ENCODE measurements around the gene ERICH3. TPM values are rescaled to one million over a fixed set of nuclear protein-coding genes. Genes with fewer than 3 reads are reported as not detected.
"Not testable (repeated sequence)": the region's sequence is repeated elsewhere in the genome, so short reads cannot be mapped to it uniquely, and the experiment has no call there.

Gene ERICH3
- total RNA-seq, 1 donor from 2014 or later: 0.10 TPM

DNA sequence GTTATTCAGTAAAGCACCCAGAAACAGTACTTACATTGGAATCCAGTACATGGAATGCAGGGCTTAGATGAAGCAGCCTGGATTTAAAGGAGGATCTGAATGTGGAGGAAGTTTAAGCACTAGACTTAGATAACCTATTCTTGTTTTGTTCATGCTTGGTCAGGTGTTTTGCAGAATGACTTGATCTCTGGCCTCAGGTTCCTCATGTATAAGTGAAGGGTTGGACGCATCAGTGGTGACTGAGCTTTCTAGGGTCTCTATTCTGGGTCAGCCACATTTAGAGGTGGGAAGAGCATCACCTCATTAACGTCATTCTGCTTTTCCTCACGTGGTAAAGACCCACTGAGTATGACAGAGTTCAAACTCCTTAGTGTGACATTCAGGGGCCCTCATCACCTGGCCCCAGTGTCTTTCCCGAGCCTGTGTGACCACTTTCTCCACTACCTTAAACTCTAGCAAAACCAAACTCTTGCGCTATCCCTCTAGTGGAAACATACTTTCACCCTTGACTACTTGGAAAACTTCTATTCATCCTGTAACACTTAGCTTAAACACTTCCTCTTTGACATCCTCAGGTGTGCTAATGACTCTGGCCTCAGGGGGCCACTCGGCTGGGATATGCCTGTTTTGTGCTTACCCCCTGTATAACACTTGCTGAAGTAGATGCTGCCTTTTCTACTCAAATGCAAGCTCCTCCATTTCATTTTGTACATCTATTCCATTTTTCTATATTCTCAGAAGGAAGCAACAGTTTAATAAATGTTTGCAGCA, 871 bp upstream of the ERICH3 start:
- no peak for DNase-seq

DNA sequence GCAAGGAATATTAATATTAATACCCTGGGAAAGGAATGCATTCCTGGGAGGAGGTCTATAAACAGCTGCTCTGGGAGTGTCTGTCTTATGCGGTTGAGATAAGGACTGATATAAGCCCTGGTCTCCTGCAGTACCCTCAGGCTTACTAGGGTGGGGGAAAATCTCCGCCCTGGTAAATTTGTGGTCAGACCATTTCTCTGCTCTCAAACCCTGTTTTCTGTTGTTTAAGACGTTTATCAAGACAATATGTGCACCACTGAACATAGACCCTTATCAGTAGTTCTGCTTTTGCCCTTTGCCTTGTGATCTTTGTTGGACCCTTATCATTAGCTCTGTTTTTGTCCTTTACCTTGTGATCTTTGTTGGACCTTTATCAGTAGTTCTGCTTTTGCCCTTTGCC, 2.7 kb downstream of the ERICH3 start:
- not testable (repeated sequence) for DNase-seq

DNA sequence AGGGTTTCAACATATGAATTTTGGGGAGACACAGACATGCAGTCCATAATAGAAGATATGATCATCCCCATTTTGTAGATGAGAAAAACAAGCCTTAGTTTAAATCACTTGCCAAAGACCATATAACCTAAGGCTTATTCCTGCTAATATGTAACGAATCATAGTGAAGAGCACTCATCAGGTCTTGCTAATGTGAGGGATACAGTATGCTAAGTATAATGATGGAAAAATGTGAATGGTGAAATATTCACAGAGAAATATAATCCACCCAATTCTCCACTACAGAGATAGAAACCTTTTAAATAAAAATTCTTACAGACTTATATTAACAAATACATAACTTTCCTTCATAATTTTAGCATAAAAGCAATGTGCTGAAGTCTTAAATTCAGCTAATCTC, 18.9 kb downstream of the ERICH3 start:
- no peak for DNase-seq

DNA sequence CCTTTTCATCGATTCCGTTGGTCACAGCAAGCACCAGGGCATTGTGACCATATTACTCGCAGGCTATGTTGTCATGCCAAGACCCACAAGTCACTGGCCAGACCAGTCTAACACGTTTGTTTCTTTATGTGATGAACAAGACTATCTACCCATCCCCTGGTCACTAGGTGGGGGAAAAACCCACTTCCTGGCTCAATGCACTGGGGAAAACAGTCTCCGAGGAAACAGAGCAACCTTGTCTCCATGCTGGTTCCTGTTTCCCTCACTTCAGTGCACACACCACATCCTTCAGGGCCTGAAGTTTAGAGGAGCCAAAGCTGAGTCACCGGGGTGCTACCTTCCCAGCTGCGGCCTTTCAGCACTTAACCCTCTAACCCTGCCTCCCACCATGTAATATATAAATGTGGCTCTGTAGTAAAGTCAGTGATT, 20.9 kb downstream of the ERICH3 start:
- no peak for DNase-seq

DNA sequence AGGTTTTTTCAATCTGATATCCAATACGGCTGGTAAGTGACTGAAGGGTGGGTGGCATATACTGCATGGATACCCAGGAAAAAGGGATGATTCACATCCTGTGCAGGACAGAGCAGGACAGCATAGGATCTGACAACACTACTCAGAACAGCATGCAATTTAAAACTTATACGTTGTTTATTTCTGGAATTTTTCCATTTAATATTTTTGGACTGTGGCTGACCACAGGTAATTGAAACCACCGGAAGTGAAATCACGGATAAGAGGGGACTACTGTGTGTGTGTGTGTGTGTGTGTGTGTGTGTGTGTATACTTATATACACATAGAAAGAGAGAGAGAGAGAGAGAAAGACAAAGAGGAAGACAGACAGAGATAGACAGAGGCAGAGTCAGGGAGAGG, 23.0 kb downstream of the ERICH3 start:
- no peak for DNase-seq

DNA sequence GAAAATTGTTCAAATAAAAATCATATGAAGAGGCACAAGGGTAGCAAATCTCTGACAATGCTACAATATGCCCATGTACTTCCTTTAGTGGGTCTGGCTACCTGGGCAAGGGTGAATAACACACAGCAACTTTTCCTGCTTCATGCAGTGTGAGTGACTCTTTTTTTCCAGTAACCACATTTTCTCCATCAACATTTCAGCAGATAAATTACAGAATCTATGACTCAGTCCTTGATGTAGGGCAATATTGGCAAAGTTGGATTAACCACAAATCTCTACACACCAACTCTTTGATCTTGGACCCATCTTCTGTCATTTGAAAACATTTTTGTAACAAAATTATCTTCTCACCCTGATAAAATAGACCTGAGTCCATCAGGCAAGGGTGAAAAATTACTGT, 31.7 kb downstream of the ERICH3 start:
- no peak for DNase-seq

DNA sequence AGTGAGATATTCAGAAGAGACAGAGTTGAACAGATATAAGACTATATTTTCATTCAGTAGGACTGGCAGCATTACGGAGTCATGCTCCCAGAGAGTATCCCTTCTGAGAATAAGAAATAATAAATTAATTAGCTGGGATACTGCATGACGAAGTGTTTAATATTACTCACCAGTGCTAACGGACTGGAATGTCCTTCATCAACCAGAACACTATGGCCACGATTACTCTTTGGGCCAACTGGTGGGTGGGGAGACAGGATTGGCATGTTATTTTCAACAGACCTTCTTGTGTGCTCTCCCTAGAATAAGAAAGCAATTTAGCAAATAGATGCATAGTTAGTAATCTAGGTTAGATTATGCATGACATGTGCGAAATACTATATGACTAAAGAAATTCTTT, 32.4 kb downstream of the ERICH3 start:
- no peak for DNase-seq

DNA sequence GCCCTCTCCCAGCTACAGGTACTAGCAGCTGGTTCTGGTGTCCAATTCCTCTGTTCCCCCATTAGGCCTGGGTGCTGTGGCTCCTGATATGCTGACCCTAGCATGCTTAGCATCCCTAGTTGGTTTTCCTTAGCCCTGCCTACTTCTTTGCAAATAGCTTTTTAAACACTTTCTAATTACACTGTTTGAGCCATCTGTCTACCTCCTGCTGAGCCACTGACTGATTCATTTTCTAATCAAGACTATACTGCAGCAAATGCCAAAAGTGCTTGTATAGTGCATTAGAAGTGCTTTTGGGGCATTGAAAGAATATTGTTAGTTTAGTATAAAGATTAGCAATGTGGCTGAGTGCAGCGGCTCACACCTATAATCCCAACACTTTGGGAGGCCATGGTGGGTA, 36.3 kb downstream of the ERICH3 start:
- no peak for DNase-seq

DNA sequence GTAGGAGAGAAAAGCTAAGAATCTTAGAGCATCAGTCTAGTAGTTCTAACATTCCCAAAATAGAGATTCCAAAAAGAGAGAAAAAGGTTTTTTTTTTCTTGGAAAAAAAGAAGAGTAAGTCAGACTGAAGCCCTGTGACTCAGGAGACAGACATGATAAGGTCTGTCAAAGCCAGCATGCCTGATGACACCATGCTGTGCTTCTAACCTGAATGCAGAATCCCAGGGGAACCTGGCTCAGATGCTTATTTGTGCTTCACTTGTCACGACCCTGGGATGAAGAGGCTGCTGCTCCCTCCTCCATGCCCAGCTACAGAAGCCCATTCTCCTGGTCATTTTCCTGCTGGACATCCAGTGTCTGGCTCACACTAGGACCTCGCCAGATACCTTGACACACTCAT, 44.3 kb downstream of the ERICH3 start:
- DNase-seq: no peak

DNA sequence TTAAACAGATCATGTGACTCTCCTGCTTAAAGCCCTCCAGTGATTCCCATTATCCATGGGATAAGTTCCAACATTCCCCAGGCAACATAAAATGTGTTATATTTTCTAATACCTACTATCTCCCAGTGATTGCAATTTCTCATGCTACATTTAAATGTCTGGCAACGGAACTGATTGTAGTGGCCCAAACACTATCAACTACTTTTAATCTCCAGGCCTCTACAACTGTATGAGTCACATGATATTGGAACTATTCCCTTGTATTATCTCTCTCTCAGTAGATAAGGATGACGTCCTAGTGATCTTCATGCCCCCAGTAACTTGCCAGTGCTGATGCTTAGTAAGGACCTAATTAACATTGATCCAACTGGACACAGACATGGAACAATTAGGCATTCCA, 49.9 kb downstream of the ERICH3 start:
- DNase-seq: no peak

DNA sequence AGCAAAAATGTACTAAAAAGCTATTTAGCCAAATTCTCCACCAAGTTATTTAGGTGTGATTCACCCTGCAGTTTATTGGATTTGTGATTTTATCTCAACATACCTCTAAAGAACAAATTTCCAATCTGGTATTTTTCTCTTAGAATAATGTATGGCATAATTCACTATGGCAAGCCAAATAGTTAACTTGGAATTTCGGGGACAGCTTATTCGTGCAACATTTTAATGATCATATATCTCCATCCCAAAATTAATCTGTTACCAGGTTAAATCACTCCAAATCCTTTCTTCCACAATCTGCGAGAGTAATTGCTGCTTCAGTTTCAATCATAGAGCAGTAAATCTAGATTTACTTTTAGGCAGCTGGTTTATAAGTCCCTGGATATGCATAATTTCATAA, 53.4 kb downstream of the ERICH3 start:
- DNase-seq: no peak

DNA sequence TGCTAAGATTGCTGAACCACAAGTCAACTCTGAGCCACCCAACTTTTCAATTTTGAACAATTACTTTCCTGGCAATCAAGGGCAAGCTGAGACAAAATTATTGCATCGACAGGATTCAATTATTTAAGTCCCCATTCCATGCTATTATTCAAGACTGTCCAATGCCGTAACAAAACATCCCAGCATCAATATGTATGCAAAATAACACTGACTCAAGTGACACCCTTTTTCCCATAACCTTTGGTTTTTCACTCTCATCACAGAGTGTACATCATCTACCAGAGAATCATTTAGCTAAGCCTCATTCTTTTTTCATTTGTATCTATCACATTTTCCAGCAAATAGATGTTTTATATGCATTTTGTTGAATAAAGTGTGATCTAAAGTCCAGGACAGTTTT, 54.6 kb downstream of the ERICH3 start:
- DNase-seq: no peak

DNA sequence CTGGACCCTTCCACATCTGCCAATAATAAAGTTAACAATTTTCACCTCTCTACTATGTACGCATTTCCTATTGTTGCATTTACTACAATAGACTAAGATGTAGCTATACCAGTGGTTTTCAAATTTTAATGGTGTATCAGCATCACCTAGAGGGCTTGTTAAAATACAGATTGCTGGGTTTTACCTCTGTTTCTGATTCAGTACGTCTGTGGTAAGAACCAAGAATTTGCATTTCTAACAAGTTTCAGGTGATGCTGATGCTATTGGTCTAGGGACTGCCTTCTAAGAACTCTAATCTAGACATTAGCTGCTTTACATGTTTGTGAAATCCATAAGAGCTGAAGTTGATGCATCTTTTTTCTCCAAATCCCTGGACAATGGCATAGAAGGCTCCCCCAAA, 59.7 kb downstream of the ERICH3 start:
- DNase-seq: no peak

DNA sequence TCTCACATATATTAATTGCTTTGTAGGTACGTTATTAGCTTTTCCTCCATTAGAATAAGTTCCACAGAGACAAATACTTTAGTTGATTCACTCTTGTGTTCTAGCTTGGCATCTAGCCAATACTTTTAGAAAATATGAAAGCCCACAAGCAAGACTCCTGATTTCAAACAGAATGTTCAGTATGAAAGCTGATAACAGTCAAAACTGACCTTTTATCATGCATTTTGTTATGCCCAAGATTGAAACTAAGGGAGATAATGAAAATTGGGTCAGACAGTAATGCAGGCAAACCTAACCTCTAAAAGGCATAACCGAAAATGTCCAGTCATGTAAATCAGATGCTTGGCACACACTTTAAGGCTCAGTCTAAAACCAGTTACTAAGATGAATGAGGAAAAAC, 61.7 kb downstream of the ERICH3 start:
- DNase-seq: no peak

DNA sequence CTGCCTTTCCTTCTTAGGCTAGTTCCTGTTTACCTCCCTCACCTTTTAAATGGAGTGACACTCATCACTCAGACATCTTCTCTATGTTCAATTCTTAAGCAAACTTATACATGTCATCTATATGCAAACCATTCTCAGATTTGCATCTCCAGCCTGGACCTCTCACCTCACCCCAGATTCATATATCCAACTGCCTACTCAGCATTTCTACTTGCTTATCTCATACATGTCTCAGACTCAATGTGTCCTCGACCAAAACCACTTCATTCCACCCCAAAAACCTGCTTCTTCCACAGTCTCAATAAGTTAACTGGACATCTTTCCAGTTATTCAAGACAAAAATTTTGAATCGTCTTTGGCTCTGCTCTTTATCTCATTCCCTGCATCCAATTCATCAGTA, 62.6 kb downstream of the ERICH3 start:
- no peak for DNase-seq

DNA sequence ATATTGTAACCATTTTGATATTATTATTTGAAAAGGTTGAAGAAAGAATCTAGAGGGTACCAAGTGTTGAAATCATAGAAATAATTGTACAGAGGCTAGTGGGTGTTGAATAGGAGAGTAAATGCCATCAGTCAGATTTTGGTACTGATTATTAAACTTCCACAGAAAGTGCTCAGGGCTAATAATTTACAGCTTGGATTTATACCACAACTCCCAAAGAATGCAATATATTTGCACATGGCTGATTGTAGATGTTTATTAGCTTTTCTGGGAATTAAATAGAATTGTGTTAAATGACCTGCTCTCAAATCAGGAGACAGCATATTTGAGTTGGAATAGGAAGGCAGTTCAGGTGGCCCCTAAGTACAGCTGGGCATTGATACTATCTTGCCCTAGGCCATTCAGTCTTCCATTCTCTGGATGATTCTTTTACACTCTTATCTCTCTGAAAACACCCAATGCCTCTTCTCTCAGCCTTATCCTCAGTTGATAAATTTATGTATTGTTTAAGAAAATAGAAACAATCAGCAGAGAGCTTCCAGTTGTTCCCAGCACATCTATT, 63.7 kb downstream of the ERICH3 start:
- no peak for DNase-seq

DNA sequence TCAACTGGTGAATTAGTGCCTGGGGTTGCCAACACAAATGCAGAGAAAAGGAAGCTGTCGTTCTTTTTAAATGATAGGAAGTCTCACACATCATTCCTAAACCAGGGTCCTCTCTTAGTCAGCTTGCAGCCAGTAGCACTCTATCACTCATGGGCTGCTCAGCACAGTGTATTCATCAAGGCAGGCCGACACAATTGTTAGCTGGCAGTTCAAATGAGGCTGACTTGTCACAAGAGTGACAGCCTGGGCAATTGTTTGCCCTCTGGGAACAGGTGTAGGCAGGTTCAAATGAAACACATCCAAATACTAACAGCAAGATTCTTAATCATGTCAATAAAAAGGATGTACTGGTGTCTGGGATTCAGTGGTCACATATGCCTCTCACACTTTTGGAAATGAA, 76.9 kb downstream of the ERICH3 start:
- DNase-seq: no peak

DNA sequence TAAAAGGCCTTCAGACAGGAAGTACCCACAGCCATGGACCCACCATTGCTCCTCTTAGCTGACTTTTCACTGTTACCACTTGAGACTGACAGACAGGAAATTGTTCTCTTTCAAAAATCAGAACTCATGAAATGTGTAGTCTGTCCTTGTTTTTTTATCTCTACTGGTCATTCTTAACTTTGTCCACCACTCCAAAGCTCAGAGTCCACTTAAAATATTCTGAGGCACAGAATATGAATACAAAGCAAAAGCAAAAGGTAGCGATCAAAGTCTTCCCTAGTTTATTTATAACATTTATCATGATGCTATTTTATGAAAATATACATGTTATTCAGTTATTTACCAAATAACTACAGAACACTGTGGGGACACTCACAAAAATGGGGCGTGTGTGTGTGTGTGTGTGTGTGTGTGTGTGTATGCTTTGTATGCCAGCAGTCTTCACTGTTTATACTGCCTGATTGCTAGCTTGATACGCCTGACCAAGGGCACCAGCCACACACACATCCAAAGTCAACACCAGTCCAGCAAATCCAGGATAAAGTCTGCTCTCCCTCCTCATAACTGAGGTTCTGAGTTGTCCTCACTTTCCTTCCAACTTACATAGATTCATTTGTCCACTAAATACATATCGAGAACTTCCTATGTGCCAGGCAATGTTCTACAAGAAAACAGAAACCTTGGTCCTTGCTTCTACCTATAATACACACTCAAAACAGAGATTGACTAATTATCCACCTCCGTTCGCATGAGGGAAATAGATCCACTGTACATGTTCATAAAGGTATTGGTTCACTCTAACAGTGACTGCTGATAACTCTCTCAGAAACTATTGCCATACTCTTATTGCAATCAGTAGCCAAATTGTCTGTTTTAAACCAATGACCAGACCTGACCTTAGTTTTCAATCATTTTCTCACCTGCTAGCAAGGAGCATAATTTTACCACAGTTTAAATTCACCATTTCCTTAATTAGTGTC, 79.4 kb downstream of the ERICH3 start:
- DNase-seq: no peak

DNA sequence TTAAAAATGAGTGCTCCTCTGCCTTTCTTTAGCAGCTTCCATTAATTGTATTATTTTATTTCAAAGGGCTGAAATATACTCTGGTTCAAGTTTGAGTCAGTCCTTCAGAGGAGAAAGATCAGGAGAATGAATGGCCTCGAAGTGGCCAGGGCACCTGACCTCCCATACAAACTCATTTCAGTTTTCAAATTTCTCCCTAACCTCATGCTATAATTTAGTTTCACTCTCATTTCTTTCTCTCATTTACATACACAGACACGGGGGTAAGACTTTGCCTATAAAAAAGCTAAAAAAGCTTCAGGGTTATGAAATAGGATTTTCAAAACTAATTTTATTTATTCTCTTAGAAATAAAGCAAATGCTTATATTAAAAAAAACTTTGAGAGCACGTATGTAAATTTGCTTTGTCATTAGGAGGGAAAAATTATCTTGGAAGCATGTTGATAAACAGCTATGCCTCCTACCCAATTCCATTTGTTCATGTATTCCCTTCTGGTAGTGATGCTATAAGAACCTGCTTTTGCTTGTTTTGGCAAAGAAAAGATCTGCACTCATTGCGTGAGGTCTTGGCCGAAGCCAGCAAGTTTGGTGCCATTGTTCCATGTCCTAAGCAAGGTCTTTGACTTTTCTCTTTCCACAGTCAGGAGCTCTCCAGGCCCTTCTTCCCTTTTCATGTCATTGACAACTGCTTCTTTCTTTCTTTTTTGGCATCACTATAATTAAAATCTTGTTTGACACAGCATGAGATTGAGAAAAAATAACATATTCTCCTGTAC, 80.8 kb downstream of the ERICH3 start:
- no peak for DNase-seq

DNA sequence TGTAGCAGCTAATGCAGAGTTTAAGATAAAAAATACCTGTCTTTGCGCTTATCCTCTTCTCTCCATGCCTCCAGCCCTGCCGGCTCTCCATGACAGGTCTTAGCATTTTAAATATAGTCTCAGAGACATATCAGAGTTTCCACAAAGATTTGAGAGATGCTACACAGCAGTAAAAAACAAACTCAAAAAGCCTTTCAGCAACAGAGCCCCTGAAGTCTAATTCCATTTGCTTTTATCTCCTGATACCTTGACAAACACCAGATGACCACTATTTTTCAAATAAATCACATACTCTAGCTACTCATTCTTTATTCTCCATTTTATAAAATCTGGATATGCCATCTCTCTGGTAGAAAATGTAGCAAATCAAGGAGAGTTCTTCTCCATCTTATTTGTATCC, 81.6 kb downstream of the ERICH3 start:
- no peak for DNase-seq

DNA sequence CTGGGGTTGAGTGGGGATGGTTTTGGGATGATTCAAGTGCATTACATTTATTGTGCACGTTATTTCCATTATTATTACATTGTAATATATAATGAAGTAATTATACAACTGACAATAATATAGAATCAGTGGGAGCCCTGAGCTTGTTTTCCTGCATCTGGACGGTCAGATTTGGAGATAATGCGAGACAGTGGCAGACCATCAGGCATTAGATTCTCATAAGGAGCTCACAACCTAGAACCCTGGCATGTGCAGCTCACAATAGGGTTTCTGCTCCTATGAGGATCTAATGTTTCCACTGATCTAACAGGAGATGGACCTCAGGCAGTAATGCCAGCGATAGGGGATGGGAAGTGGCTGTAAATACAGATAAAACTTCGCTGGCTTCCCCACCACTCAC, 83.3 kb downstream of the ERICH3 start:
- no peak for DNase-seq

DNA sequence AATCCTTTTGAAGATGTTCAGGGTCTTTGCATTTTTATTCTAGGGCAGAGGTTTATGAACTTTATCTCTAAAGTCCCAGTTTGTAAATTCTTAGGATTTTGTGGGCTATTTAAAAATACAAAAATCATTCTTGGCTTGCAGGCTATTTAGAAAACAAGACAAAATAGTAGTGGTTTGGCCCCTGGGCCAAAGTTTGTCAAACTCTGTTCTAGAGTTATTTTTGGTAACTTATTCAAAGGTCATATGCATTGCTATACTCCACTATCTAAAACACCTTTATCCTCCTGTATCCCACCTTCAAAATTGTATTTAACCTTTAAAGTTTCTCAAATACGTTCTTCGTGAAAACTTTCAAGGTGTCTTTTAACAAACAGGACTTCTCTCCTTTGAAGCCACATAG, 85.7 kb downstream of the ERICH3 start:
- DNase-seq: no peak
